PC-3 (cell line): Measurements from ENCODE around the gene TNRC18.

ENCODE experiments used
- EZH2phosphoT487 ChIP-seq: fragments of 300-600 bp; sonication (generic); IDR thresholded peaks from 2 replicates; pipeline ENCODE4 v1.6.1; 2018; ENCODE audit warnings: mild to moderate bottlenecking, antibody characterized with exemption, low read length, borderline replicate concordance
- TF ChIP-seq, protein P1 (sequence below): fragments of 300-600 bp; sonication (generic); conservative IDR thresholded peaks from 2 replicates; pipeline ENCODE4 v1.5.1; 2017; ENCODE audit warnings: antibody characterized with exemption, low read depth, mild to moderate bottlenecking, low read length

DNA sequence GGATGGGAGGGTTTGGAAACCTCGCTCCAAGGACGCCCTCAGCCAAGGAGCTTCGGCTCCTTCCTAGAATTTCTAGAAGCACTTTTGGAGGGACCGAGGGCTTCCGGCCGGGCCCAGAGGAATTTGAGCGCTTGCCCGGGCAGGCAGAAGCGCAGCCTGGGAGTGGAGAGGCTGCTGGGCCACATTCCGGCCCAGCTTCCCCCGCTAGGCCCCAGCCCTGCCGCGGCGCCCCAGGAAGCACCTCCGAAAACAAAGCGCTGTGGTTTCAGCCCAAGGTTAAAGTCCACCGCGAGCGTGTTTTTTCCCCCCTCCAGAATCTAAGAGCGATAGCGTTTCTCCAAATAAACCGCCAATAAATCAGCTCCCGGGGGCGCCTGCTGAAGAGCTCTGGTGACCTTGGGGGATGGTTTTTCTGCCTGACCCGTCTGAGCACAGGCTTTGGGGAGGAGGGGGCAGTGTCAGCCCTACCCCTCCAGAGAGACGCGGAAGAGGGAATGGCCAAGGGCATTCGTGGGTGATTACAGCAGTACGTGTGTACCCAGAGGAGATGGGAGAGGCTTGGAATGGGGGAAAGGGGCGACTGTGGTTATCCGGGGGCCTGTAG lies 5.7 kb upstream of the TNRC18 start:
- TF ChIP-seq, protein P1, sequence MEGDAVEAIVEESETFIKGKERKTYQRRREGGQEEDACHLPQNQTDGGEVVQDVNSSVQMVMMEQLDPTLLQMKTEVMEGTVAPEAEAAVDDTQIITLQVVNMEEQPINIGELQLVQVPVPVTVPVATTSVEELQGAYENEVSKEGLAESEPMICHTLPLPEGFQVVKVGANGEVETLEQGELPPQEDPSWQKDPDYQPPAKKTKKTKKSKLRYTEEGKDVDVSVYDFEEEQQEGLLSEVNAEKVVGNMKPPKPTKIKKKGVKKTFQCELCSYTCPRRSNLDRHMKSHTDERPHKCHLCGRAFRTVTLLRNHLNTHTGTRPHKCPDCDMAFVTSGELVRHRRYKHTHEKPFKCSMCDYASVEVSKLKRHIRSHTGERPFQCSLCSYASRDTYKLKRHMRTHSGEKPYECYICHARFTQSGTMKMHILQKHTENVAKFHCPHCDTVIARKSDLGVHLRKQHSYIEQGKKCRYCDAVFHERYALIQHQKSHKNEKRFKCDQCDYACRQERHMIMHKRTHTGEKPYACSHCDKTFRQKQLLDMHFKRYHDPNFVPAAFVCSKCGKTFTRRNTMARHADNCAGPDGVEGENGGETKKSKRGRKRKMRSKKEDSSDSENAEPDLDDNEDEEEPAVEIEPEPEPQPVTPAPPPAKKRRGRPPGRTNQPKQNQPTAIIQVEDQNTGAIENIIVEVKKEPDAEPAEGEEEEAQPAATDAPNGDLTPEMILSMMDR, result no peak
- no peak for TF ChIP-seq EZH2phosphoT487
